T-helper 2 cell treated with Interferon-gamma antibody and Interleukin-4, amounts not matched to agents 5 μg/mL and 100 μg/mL, for 36 hours (primary cell): Measurements from ENCODE around the gene CNTN4.

Experiments used
- DNase-seq: peaks from one replicate; pipeline ENCODE4 v3.0.0; 2021; ENCODE audit warnings: low spot score
- H3K27ac Mint-ChIP-seq: one replicate; pipeline ENCODE4 v1.8.0; 2021; ENCODE audit warnings: mild to moderate bottlenecking, mixed read lengths
- H3K27me3 Mint-ChIP-seq: one replicate; pipeline ENCODE4 v1.8.0; 2021; ENCODE audit warnings: low read depth, mixed read lengths
- H3K36me3 Mint-ChIP-seq: one replicate; pipeline ENCODE4 v1.8.0; 2021; ENCODE audit warnings: low read depth, mixed read lengths
- H3K4me1 Mint-ChIP-seq: one replicate; pipeline ENCODE4 v1.8.0; 2021; ENCODE audit warnings: low read depth, mixed read lengths
- H3K4me3 Mint-ChIP-seq: one replicate; pipeline ENCODE4 v1.8.0; 2022; ENCODE audit warnings: mild to moderate bottlenecking, moderate library complexity, mixed read lengths
- H3K9me3 Mint-ChIP-seq: one replicate; pipeline ENCODE4 v1.8.0; 2021; ENCODE audit warnings: mixed read lengths

Gene CNTN4

GRCh38 chr3:2659896-2660295 lies 561.2 kb downstream of the CNTN4 start:
- no peak overlapping the region for H3K4me3 Mint-ChIP-seq

GRCh38 chr3:2661078-2661477 lies 562.4 kb downstream of the CNTN4 start:
- Mint-ChIP-seq H3K27me3 (no peaks in the 10 kb centered on the region), H3K9me3 (no peaks in the 10 kb centered on the region), H3K36me3 (no peaks in the 10 kb centered on the region), H3K4me3 (no peak overlapping the region), H3K4me1 (no peaks in the 10 kb centered on the region), H3K27ac (no peak overlapping the region)
- DNase-seq = no peak

More at GRCh38 chr3:2659896-2660295, 561.2 kb downstream of the CNTN4 start:
- Mint-ChIP-seq H3K4me1 (no peaks in the 10 kb centered on the region), H3K9me3 (no peaks in the 10 kb centered on the region), H3K27ac (no peak overlapping the region), H3K27me3 (no peaks in the 10 kb centered on the region), H3K36me3 (no peaks in the 10 kb centered on the region)
- DNase-seq = no peak

GRCh38 chr3:2677501-2677900 lies 578.8 kb downstream of the CNTN4 start:
- Mint-ChIP-seq H3K4me1 (no peaks in the 10 kb centered on the region), H3K27ac (no peak overlapping the region), H3K36me3 (no peaks in the 10 kb centered on the region), H3K9me3 (no peaks in the 10 kb centered on the region), H3K27me3 (no peaks in the 10 kb centered on the region), H3K4me3 (no peak overlapping the region)
- DNase-seq = no peak

GRCh38 chr3:2680236-2680635 lies 581.6 kb downstream of the CNTN4 start:
- no peak overlapping the region for H3K27ac Mint-ChIP-seq
- DNase-seq = no peak
- no peaks in the 10 kb centered on the region for H3K4me1 Mint-ChIP-seq
- H3K9me3 Mint-ChIP-seq = no peaks in the 10 kb centered on the region
- no peaks in the 10 kb centered on the region for H3K36me3 Mint-ChIP-seq
- H3K4me3 Mint-ChIP-seq = no peak overlapping the region
- H3K27me3 Mint-ChIP-seq = no peaks in the 10 kb centered on the region

- no peaks in the 10 kb centered on the region for H3K9me3 Mint-ChIP-seq
- no peak overlapping the region for H3K27ac Mint-ChIP-seq
- no peak for DNase-seq
- no peak overlapping the region for H3K4me3 Mint-ChIP-seq
- no peaks in the 10 kb centered on the region for H3K36me3 Mint-ChIP-seq
- H3K27me3 Mint-ChIP-seq = no peaks in the 10 kb centered on the region
- no peaks in the 10 kb centered on the region for H3K4me1 Mint-ChIP-seq
Measured at GRCh38 chr3:2684046-2684445, 585.4 kb downstream of the CNTN4 start.

- Mint-ChIP-seq H3K27ac (no peak overlapping the region), H3K4me3 (no peak overlapping the region), H3K4me1 (no peaks in the 10 kb centered on the region), H3K9me3 (no peaks in the 10 kb centered on the region), H3K27me3 (no peaks in the 10 kb centered on the region), H3K36me3 (no peaks in the 10 kb centered on the region)
- no peak for DNase-seq
Measured at GRCh38 chr3:2686816-2687502, 588.3 kb downstream of the CNTN4 start.

- DNase-seq = no peak
- no peaks in the 10 kb centered on the region for H3K9me3 Mint-ChIP-seq
- no peaks in the 10 kb centered on the region for H3K36me3 Mint-ChIP-seq
- no peaks in the 10 kb centered on the region for H3K27me3 Mint-ChIP-seq
- no peak overlapping the region for H3K27ac Mint-ChIP-seq
- no peak overlapping the region for H3K4me3 Mint-ChIP-seq
- no peaks in the 10 kb centered on the region for H3K4me1 Mint-ChIP-seq
Measured at GRCh38 chr3:2697589-2697988, 598.9 kb downstream of the CNTN4 start.

GRCh38 chr3:2701471-2701870 lies 602.8 kb downstream of the CNTN4 start:
- H3K4me1 Mint-ChIP-seq = no peaks in the 10 kb centered on the region

GRCh38 chr3:2706144-2706835 lies 607.6 kb downstream of the CNTN4 start:
- Mint-ChIP-seq H3K36me3 (no peaks in the 10 kb centered on the region), H3K27ac (no peak overlapping the region), H3K9me3 (no peaks in the 10 kb centered on the region), H3K4me3 (no peak overlapping the region), H3K27me3 (no peaks in the 10 kb centered on the region), H3K4me1 (no peaks in the 10 kb centered on the region)
- no peak for DNase-seq

More at GRCh38 chr3:2701471-2701870, 602.8 kb downstream of the CNTN4 start:
- no peaks in the 10 kb centered on the region for H3K9me3 Mint-ChIP-seq
- H3K4me3 Mint-ChIP-seq = no peak overlapping the region
- no peak overlapping the region for H3K27ac Mint-ChIP-seq
- no peak for DNase-seq
- H3K27me3 Mint-ChIP-seq = no peaks in the 10 kb centered on the region
- H3K36me3 Mint-ChIP-seq = no peaks in the 10 kb centered on the region

GRCh38 chr3:2706836-2707210 lies 608.2 kb downstream of the CNTN4 start:
- no peaks in the 10 kb centered on the region for H3K4me1 Mint-ChIP-seq
- H3K9me3 Mint-ChIP-seq = no peaks in the 10 kb centered on the region
- no peak overlapping the region for H3K4me3 Mint-ChIP-seq
- no peak overlapping the region for H3K27ac Mint-ChIP-seq
- H3K36me3 Mint-ChIP-seq = no peaks in the 10 kb centered on the region
- no peak for DNase-seq
- H3K27me3 Mint-ChIP-seq = no peaks in the 10 kb centered on the region

GRCh38 chr3:2711081-2711480 lies 612.4 kb downstream of the CNTN4 start:
- H3K9me3 Mint-ChIP-seq = no peaks in the 10 kb centered on the region
- no peak overlapping the region for H3K4me3 Mint-ChIP-seq
- no peak for DNase-seq
- no peak overlapping the region for H3K27ac Mint-ChIP-seq
- peaks cover 3% of the 10 kb centered on the region for H3K4me1 Mint-ChIP-seq
- H3K36me3 Mint-ChIP-seq = no peaks in the 10 kb centered on the region
- no peaks in the 10 kb centered on the region for H3K27me3 Mint-ChIP-seq

- H3K9me3 Mint-ChIP-seq = no peaks in the 10 kb centered on the region
- H3K4me3 Mint-ChIP-seq = no peak overlapping the region
- H3K36me3 Mint-ChIP-seq = no peaks in the 10 kb centered on the region
- DNase-seq = no peak
- peaks cover 3% of the 10 kb centered on the region for H3K4me1 Mint-ChIP-seq
- no peak overlapping the region for H3K27ac Mint-ChIP-seq
- H3K27me3 Mint-ChIP-seq = no peaks in the 10 kb centered on the region
Measured at GRCh38 chr3:2713923-2714322, 615.3 kb downstream of the CNTN4 start.

GRCh38 chr3:2714834-2715233 lies 616.2 kb downstream of the CNTN4 start:
- Mint-ChIP-seq H3K27ac (no peak overlapping the region), H3K9me3 (no peaks in the 10 kb centered on the region), H3K4me3 (no peak overlapping the region), H3K36me3 (no peaks in the 10 kb centered on the region), H3K4me1 (peaks cover 3% of the 10 kb centered on the region), H3K27me3 (no peaks in the 10 kb centered on the region)
- DNase-seq = no peak

GRCh38 chr3:2727101-2727500 lies 628.4 kb downstream of the CNTN4 start:
- H3K36me3 Mint-ChIP-seq = no peaks in the 10 kb centered on the region
- H3K27ac Mint-ChIP-seq = no peak overlapping the region
- DNase-seq = no peak
- H3K27me3 Mint-ChIP-seq = no peaks in the 10 kb centered on the region
- no peaks in the 10 kb centered on the region for H3K4me1 Mint-ChIP-seq
- no peak overlapping the region for H3K4me3 Mint-ChIP-seq
- no peaks in the 10 kb centered on the region for H3K9me3 Mint-ChIP-seq
